Panc1 (cell line): ENCODE measurements around the gene GFRA3.

Experiments used
- POLR2AphosphoS5 ChIP-seq: IDR thresholded peaks from 2 replicates; pipeline ENCODE4 v1.6.1; 2012; ENCODE audit warnings: mild to moderate bottlenecking, low read depth, low read length, moderate library complexity
- TF ChIP-seq, protein P1 (sequence below): fragments of 450-650 bp; IDR thresholded peaks from 2 replicates; pipeline ENCODE4 v1.5.1; 2017; ENCODE audit warnings: mild to moderate bottlenecking
- TF ChIP-seq, protein P2 (sequence below), 2 experiments: IDR thresholded peaks; 2 replicates each; pipeline ENCODE4 v1.6.1; 2011 to 2012; ENCODE audit warnings: low read depth in 2 of 2, control low read depth in 1 of 2, low read length in 1 of 2, mild to moderate bottlenecking in 1 of 2, moderate library complexity in 1 of 2; ENCODE audit not compliant: insufficient read depth in 1 of 2

DNA sequence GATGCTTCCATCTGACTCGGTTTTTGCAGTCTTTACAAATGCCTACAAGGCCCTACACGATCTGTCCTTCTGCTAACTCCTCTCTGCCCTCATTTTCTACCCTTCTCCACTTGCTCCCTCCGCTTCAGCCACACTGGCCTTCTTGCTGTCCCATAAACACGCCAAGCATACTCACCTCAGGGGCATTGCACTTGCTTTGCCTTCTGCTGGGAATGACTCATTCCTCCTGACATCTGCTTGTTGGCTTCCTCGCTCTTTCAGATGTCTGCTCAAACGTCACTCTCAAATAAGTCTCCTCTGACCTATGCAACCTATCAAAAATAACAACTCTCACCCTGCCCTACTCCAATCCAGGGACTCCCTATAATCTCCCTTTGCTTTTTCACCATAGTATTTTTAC, 29.0 kb upstream of the GFRA3 start:
- TF ChIP-seq, protein P1, sequence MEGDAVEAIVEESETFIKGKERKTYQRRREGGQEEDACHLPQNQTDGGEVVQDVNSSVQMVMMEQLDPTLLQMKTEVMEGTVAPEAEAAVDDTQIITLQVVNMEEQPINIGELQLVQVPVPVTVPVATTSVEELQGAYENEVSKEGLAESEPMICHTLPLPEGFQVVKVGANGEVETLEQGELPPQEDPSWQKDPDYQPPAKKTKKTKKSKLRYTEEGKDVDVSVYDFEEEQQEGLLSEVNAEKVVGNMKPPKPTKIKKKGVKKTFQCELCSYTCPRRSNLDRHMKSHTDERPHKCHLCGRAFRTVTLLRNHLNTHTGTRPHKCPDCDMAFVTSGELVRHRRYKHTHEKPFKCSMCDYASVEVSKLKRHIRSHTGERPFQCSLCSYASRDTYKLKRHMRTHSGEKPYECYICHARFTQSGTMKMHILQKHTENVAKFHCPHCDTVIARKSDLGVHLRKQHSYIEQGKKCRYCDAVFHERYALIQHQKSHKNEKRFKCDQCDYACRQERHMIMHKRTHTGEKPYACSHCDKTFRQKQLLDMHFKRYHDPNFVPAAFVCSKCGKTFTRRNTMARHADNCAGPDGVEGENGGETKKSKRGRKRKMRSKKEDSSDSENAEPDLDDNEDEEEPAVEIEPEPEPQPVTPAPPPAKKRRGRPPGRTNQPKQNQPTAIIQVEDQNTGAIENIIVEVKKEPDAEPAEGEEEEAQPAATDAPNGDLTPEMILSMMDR = no peak
- no peak for TF ChIP-seq POLR2AphosphoS5
- TF ChIP-seq, protein P2, sequence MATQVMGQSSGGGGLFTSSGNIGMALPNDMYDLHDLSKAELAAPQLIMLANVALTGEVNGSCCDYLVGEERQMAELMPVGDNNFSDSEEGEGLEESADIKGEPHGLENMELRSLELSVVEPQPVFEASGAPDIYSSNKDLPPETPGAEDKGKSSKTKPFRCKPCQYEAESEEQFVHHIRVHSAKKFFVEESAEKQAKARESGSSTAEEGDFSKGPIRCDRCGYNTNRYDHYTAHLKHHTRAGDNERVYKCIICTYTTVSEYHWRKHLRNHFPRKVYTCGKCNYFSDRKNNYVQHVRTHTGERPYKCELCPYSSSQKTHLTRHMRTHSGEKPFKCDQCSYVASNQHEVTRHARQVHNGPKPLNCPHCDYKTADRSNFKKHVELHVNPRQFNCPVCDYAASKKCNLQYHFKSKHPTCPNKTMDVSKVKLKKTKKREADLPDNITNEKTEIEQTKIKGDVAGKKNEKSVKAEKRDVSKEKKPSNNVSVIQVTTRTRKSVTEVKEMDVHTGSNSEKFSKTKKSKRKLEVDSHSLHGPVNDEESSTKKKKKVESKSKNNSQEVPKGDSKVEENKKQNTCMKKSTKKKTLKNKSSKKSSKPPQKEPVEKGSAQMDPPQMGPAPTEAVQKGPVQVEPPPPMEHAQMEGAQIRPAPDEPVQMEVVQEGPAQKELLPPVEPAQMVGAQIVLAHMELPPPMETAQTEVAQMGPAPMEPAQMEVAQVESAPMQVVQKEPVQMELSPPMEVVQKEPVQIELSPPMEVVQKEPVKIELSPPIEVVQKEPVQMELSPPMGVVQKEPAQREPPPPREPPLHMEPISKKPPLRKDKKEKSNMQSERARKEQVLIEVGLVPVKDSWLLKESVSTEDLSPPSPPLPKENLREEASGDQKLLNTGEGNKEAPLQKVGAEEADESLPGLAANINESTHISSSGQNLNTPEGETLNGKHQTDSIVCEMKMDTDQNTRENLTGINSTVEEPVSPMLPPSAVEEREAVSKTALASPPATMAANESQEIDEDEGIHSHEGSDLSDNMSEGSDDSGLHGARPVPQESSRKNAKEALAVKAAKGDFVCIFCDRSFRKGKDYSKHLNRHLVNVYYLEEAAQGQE (IDR thresholded peaks at IDR 0.05; ENCODE audit: insufficient read depth in 1 of 2, low read depth in 2 of 2, low read length in 1 of 2) = no peak
